GM10266 (cell line): ENCODE results near the gene ACKR1.

Experiments used
- DNase-seq: peaks from one replicate; pipeline ENCODE4 v3.0.0; 2012; ENCODE audit errors: extremely low spot score
- TF ChIP-seq, protein P1 (sequence below): IDR thresholded peaks from 2 replicates; pipeline ENCODE4 v1.5.1; 2012; ENCODE audit warnings: mild to moderate bottlenecking, low read depth; ENCODE audit not compliant: control insufficient read depth, insufficient read depth; ENCODE audit errors: missing control alignments

The ACKR1 gene

DNA sequence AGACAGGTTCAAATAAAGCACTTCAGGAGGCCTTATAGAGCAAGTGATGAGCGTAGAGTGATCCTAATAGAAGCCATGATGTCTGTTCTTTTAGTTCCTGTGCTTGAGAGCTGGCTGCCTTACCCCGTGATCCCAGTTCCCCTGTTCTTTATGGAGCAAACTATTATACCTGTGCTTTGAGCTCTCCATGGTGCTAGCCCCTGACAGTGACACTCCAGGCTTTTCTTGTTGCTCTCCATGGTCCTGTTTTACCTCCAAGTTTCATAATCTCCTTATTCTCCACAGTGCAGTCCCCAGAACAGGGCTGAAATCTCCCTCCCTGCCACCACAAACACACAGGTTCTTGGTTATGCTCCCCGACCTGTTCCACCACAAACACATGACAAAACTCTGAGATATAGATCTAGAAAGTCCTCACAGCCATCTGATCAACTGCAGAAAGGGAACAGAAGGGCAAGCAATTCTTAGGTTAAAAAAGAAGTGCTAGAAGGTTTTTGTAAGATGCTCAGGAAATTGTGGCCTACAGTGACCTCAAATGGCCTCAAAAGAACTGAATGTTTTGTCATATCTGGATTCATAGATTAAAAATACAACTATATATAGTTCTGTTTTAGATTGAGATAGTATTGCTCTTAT, 27.3 kb upstream of the ACKR1 start:
- DNase-seq, result peak; percentile 65
- TF ChIP-seq, protein P1, sequence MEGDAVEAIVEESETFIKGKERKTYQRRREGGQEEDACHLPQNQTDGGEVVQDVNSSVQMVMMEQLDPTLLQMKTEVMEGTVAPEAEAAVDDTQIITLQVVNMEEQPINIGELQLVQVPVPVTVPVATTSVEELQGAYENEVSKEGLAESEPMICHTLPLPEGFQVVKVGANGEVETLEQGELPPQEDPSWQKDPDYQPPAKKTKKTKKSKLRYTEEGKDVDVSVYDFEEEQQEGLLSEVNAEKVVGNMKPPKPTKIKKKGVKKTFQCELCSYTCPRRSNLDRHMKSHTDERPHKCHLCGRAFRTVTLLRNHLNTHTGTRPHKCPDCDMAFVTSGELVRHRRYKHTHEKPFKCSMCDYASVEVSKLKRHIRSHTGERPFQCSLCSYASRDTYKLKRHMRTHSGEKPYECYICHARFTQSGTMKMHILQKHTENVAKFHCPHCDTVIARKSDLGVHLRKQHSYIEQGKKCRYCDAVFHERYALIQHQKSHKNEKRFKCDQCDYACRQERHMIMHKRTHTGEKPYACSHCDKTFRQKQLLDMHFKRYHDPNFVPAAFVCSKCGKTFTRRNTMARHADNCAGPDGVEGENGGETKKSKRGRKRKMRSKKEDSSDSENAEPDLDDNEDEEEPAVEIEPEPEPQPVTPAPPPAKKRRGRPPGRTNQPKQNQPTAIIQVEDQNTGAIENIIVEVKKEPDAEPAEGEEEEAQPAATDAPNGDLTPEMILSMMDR, result no peak

DNA sequence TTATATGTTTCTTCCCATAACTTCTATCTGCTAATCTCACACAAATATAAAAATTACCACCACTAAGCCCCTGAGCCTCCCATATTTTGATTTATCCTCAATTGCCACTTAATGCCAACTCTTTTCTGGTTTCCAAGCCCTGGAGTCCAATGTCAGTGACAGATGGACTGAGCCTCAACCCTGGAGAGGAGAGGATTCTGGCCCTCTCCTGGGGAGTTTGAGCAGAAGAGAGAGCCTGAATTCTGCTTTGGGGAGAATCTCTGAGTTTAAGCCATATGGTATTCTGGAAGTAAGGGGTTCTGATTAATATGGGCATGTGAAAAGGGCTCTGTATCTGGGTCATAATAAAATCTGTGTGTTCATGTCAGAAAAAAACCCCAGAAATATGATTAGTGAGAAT, 24.8 kb upstream of the ACKR1 start:
- TF ChIP-seq, protein P1, result no peak
- no peak for DNase-seq

DNA sequence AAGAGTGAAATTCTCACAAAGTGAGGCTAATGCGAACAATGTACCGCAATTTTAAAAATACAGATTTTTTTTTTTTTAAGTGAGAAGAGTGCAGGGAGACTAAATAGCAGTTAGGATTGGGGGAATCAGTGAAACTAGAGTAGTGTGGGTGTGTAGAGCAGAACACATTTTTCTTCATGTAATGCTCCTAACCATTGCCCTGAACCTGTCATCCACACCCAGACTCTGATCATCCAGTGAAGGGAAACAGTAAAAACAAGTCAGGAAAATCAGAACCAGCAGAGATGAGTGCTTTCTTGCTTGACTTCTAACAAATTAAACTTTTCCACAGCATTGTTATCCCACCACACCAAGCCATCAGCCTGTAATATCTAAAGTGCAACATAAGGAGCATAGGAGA, 24.2 kb upstream of the ACKR1 start:
- no peak for DNase-seq
- TF ChIP-seq, protein P1, result no peak

DNA sequence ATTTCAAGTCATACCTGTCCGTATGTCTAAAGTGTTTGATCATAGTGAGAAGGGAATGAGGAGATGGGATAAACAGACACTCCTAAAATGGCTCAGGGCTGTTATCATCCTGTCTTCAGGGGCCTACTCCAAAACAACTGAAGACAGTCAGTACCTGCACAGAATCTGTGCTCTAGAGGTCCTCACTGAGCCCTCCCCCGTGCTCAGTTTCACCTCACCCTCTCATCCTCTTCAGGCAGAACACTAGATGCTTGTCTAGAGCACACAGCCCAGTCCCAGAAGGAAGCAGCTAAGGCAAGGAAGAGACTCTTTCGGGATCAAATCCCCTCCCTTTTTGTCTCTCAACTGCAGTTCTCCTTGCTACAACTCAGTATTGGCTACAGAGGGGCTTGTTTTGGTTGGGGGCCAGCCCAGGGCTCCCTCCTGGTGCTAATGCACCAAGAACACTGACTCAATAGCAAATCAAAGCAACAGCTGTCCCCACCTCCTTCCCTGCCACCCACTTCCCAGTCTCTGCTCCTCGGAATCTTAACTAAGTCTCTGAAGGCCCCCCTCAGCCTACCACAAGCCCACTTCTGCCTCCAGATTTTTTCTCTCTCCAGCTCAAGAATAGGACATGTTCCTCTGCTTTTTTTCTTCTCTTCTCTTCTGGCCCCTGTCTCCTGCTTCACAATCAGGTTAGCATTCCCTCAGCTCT, 23.2 kb upstream of the ACKR1 start:
- no peak for DNase-seq
- TF ChIP-seq, protein P1, result no peak

DNA sequence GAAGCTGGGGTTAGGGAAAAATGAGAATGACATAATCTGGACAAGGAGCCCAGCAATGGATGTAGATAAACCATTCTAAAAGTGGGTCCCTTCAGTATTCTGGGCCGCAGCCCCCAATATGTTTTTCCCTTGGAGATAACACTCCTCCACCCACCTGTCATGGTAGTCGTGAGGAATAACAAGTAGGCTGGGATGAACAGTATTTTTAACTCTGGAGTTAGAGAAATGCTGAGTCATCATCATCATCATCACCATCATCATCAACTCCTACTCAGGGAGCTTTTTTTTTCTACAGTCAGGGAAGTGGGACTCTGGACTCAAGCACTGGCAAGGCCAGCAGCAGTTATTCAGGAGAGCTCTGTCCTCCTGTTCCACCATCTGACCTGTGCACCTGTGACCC, 20.5 kb upstream of the ACKR1 start:
- no peak for DNase-seq
- TF ChIP-seq, protein P1, result no peak

DNA sequence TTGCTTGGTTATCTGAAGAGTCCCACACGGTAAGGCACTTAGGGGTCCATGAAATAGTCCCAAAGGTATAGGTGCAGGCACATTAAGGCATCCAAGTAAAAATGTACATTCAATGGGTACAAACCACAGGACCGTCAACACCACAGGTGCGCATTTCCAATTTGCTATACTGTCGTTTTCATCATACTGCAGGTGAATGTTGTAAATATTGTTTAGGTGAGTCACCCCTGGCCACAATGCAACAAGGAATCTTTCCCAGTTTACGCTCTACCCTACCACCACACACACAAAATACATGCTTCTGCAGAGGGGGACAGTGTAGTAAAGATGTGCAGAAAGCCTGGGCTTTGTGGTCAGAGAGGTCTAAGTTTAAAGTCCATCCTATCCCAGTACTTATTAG, 19.6 kb upstream of the ACKR1 start:
- no peak for DNase-seq
- TF ChIP-seq, protein P1, result no peak

DNA sequence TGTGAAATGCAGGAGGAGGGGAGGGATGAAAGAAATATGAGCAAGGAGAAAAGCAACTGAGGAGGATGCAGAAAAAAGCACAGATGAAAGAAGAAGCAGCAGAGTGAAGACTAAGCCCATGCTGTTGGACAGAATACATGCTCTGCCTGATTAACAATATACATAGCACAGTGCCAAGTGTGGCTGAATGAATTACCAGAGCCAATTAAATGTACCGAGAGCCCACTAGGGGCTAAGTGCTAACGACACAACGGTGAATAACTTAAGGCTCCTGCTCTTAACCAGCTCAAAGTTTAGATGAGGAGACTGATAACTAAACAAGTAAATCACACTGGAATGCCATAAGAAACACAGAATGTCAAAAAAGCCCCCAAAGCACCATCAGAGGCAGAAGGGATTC, 17.6 kb upstream of the ACKR1 start:
- TF ChIP-seq, protein P1, result no peak
- no peak for DNase-seq
